GM12892 (cell line): ENCODE data around the gene DGKB.

Experiments used
- POLR2A ChIP-seq: IDR thresholded peaks from 2 replicates; pipeline ENCODE4 v1.6.1; 2011; ENCODE audit warnings: low read depth, low read length, control low read depth
- POLR2AphosphoS5 ChIP-seq: IDR thresholded peaks from 2 replicates; pipeline ENCODE4 v1.6.1; 2011; ENCODE audit warnings: low read depth, low read length, control low read depth
- TAF1 ChIP-seq: IDR thresholded peaks from 2 replicates; pipeline ENCODE4 v1.6.1; 2011; ENCODE audit warnings: low read depth, mild to moderate bottlenecking, control low read depth, low read length, borderline replicate concordance

DNA sequence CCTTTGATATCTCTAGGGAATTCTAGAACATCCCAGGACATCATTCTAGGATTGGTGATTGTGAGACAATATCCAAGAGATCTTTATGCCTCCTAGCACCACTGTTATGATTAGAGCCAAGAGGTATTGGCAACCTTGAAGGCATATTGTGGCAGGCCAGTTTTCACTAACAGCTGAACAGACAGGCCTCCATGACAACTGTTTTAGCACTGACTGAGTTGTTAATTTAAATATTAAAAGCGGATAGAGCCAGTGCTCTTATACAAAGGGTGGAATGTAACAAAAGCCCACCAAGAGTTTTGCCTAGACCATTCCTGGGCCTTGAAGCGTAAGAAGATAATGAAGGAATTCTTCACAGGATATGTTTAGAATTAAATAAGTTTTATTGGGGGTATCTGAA, 131.9 kb downstream of the DGKB start:
- TF ChIP-seq POLR2AphosphoS5 (no peak), POLR2A (no peak), TAF1 (no peak)
